Measurements from ENCODE around the gene MMP20. TPM values are rescaled to one million over a fixed set of nuclear protein-coding genes. Genes with fewer than 3 reads are reported as not detected.

Gene MMP20
- total RNA-seq, 6 experiments from 2014 or later = not detected

DNA sequence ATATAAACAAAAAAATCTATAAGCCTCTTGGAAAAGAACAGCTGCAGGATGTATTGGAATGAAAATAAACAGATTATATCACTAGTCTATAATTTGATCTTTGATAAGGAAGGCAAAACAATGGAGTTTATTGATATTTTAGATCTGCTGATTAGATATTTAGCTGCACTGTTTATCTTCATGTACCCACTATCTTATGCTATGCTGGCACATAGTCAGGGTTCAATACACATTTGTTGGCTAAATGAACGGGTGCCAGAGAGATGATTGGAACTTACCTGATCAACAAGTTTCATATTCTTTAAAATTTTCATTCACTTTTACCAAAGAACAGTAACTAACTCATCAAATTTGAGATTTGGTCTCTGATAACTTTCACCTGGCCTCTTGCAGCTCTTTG is 26.9 kb downstream of the MMP20 start:
- TF ChIP-seq, protein P1, sequence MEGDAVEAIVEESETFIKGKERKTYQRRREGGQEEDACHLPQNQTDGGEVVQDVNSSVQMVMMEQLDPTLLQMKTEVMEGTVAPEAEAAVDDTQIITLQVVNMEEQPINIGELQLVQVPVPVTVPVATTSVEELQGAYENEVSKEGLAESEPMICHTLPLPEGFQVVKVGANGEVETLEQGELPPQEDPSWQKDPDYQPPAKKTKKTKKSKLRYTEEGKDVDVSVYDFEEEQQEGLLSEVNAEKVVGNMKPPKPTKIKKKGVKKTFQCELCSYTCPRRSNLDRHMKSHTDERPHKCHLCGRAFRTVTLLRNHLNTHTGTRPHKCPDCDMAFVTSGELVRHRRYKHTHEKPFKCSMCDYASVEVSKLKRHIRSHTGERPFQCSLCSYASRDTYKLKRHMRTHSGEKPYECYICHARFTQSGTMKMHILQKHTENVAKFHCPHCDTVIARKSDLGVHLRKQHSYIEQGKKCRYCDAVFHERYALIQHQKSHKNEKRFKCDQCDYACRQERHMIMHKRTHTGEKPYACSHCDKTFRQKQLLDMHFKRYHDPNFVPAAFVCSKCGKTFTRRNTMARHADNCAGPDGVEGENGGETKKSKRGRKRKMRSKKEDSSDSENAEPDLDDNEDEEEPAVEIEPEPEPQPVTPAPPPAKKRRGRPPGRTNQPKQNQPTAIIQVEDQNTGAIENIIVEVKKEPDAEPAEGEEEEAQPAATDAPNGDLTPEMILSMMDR (IDR thresholded peaks at IDR 0.05) = no peak
- no peak for TF ChIP-seq POLR2A (IDR thresholded peaks at IDR 0.05)
- WGBS (ENCODE audit: insufficient coverage, low coverage, low lambda C conversion rate, missing lambda C conversion rate) = 73% methylated on average over 1 of the region's 1 CpG
- H3K9me3 ChIP-seq = no peaks in the 10 kb centered on the region
- H3K4me3 ChIP-seq = no peak overlapping the region
- no peaks in the 10 kb centered on the region for H3K4me1 ChIP-seq
- DNase-seq (no peak), ATAC-seq (no peak)
- H3K27me3 ChIP-seq = no peaks in the 10 kb centered on the region
- H3K27ac ChIP-seq = no peak overlapping the region
- intact Hi-C loops (cut with DNase I) = loop anchor here in 1 of 2 donors (10.0 kb wide), 1 partner anchor 67 kb away; no protein-coding TSS in a partner anchor
- no peaks in the 10 kb centered on the region for H3K36me3 ChIP-seq

DNA sequence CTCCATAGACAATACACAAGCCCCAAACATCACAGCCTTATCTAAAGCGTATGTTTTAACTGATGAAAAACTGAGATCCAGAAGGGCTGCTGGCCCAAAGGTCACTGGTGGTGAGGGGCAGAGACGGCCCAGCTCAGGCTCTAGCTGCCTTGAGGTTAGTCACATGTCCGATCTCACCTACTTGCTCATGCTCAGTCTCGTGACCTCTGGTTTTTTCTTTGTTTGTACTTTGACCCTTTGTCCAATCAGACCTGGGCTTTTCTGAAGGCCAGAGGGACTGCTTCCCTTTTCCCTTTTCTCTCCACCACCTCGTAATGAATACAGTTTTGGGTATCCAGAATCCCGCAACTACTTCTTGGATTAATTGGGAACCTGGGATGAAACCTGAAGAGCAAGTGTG is 28.6 kb downstream of the MMP20 start:
- H3K27me3 ChIP-seq = no peaks in the 10 kb centered on the region
- no peak overlapping the region for H3K4me3 ChIP-seq
- H3K9me3 ChIP-seq = no peaks in the 10 kb centered on the region
- no peaks in the 10 kb centered on the region for H3K36me3 ChIP-seq
- WGBS (ENCODE audit: insufficient coverage, low coverage, low lambda C conversion rate, missing lambda C conversion rate) = 75% methylated on average over 3 of the region's 6 CpGs
- no peak overlapping the region for H3K27ac ChIP-seq
- TF ChIP-seq, protein P1 (IDR thresholded peaks at IDR 0.05) = no peak
- no peak for TF ChIP-seq POLR2A (IDR thresholded peaks at IDR 0.05)
- no peak for ATAC-seq
- intact Hi-C loops (cut with DNase I) = loop anchor here in 1 of 2 donors (10.0 kb wide), 1 partner anchor 68 kb away; no protein-coding TSS in a partner anchor
- no peak for DNase-seq
- H3K4me1 ChIP-seq = no peaks in the 10 kb centered on the region

DNA sequence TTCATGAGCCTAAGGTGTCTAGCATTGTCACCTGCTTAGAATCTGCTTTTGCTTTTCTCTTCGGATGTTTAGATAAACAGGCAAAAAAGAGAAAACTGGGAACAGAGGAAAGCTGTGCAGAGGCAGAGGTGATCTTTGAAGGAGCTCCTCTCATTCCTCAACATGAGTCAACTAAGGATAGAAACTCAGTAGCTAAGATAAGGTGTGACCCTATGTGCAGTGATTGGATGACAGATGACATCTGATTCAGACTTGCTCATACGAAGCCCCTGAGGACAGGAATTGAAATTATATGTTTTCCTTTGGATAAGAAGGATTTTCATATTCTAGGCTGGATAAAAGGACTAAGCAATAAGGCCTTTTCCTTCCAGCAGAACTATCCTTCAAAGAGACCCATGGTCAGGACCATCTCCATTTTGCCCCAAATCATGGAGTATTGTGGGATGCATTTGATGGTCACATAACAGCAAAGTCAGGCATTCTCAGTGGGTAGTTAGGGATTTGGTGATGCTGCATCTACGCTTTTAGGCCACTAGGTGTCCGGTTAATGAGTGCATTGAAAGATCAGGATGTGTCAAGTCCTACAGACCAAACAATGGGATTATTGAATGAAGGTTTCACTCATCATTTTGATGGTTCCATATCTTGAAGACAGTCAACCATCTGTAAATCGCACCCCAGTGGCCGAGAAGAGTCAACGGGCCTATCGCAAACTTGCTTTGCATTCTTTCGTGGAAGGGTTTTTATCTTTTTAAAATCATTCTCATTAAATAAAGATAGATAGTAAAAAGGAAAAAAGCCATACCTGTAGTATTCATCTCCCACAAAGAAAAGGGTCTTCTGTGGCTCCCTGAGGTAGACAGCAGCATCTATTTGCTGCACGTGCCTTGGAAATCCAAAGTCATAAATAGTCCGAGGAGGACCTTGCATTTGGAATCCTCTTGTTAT is 32.2 kb downstream of the MMP20 start:
- no peak overlapping the region for H3K4me3 ChIP-seq
- H3K27ac ChIP-seq = no peak overlapping the region
- no peaks in the 10 kb centered on the region for H3K27me3 ChIP-seq
- H3K36me3 ChIP-seq = no peaks in the 10 kb centered on the region
- intact Hi-C loops (cut with DNase I) = loop anchor here in 1 of 2 donors (10.0 kb wide), 1 partner anchor 72 kb away; no protein-coding TSS in a partner anchor
- WGBS (ENCODE audit: insufficient coverage, low coverage, low lambda C conversion rate, missing lambda C conversion rate) = 58% methylated on average over 10 of the region's 11 CpGs
- DNase-seq = no peak
- ATAC-seq = peak; percentile 80 to 87 (median 85)
- no peaks in the 10 kb centered on the region for H3K9me3 ChIP-seq
- TF ChIP-seq POLR2A (IDR thresholded peaks at IDR 0.05) = no peak
- TF ChIP-seq, protein P1 (IDR thresholded peaks at IDR 0.05) = peak; percentile 56 to 67 (median 58)
- H3K4me1 ChIP-seq = no peaks in the 10 kb centered on the region

DNA sequence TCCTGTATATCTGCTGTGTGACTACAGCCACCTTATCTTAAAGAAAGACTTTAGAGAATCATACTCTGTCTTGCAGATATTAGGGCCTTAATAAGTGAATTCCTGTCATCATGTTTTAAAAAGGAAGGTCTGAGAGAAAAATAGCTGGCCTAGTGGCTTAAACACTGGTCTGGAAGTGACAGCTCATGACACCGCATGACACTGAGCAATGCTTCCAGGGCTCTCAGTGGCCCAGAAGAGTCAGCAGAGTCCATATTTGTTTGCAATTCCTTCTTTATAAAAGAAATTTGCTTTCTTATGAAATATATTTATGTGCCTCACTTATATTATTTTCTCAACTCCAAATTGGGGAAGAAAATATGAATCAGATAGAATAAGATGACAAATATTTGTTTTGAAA is 33.0 kb downstream of the MMP20 start:
- Histone ChIP-seq H3K27ac (no peak overlapping the region), H3K4me1 (no peaks in the 10 kb centered on the region), H3K27me3 (no peaks in the 10 kb centered on the region), H3K4me3 (no peak overlapping the region), H3K36me3 (no peaks in the 10 kb centered on the region), H3K9me3 (no peaks in the 10 kb centered on the region)
- TF ChIP-seq POLR2A (IDR thresholded peaks at IDR 0.05) = no peak
- TF ChIP-seq, protein P1 (IDR thresholded peaks at IDR 0.05) = no peak
- intact Hi-C loops (cut with DNase I) = loop anchor here in 1 of 2 donors (10.0 kb wide), 1 partner anchor 73 kb away; no protein-coding TSS in a partner anchor
- no peak for DNase-seq
- 95% methylated on average over 1 of the region's 1 CpG for WGBS (ENCODE audit: insufficient coverage, low coverage, low lambda C conversion rate, missing lambda C conversion rate)
- ATAC-seq = no peak
